ENCODE results near the gene KDM7A.

The KDM7A gene

DNA sequence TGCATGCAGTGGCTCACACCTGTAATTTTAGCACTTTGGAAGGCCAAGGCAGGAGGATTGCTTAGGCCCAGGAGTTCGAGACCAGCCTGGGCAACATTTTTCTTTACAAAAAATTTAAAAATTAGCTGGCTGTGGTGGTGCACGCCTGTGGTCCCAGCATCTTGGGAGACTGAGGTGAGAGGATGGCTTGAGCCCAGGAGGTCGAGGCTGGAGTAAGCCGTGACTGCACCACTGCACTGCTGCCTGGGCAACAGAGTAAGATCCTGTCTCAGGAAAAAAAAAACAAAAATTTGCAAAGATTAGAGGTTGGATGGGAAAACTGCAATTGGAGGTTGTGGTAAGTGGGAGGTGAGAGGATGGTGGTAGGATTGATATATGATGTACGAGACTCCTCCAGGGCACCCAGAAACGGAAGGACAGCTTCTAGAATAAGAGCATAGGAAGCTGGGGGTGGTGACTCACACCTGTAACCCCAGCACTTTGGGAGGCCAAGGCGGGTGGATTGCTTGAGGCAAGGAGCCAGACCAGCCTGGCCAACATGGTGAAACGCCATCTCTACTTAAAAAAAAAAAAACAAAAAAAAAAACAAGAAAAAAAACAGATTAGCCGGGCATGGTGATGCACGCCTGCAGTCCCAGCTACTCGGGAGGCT, 94.9 kb downstream of the KDM7A start:
- no peak for DNase-seq

DNA sequence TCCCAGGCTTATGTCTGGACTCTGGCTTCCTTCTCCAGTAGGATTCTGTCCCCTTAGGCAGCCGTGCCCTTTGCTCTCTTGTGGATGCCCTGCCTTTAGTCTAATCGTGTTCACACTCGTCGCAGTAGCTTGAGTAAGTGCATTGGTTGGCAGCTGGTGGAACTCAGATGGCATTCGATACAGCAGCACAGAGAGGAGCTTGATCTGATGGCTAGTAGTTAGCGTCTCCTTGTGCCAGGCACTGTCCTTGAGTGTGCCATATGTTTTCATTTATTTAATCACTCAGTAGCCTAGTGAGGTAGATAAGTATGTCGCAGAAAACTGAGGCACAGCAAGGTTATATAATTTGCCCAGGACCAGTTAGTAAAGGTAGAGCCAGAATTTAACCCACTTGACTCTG, 95.9 kb downstream of the KDM7A start:
- DNase-seq, result no peak

DNA sequence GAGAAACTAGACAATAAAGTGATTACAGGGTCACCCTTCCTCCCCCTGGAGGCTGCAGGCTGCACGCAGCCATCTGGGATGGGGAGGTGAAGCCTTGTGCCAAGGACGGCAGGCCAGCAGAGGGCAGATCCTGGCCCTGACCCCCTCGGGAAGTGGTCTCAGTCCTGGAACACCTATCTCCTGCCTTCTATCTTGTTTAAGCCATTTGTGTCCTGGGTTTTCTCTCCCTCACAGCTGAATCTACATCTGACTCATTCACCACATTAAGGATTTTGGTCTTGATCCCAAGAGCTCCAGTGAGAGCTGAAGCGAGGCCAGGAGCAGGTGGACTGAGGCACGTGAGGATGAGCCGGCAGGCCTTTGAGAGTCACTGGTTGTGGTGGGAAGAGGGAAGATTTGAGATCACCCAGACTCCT, 97.7 kb downstream of the KDM7A start:
- no peak for DNase-seq

DNA sequence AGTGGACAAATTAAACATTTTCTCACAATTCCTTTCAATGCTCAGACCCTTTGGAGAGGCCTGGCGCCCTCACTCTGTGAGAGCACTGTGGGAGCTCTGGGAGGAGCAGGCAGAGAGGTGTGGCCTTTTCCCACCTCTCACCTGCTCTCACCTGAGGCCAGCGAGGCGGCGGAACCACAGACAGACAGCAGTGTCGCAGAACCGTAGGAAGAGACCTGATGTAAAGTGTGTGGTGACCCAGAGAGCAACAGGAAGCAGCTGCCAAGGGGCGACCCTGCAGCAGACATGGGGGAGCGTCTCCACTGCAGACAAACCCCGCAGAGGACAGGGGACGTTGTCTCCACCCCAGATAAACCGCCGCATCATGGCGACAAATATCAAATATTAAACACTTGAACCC, 98.4 kb downstream of the KDM7A start:
- no peak for DNase-seq

DNA sequence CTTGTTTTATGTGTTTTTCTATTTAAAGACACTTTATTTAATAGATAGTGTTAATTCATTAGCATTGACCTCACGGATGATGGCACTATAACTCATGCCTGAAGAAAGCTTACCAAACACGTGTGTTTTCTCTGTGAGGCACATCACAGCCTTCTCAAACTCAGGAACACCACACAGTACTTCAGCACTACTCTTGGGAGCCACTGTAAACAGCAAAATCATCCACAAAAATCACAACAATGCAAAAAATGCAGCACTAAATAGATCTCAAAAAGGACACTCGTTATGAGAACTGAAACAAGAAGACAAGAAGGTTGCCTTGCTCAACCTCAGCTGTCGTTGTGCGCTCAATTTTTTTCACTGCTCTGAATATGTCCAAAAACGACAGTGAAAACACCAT, 102.0 kb downstream of the KDM7A start:
- DNase-seq, result no peak

DNA sequence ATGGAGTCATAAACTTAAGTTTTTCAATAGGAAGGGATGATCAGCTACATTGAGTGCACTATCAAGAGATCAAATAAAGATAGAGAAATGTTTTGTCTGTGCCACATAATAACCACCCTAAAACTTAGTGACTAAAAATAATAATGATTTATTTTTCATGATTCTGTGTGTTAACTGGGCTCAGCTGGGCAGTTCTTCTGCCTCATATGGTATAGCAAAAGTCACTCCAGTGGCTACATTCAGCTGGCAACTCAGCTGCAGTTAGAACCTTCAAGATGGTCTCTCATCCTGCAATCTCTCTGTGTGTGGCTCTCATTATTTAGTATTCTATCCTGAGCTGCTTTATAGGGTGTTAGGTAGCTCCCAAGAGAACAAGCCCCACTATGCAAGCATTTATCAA, 106.2 kb downstream of the KDM7A start:
- no peak for DNase-seq

DNA sequence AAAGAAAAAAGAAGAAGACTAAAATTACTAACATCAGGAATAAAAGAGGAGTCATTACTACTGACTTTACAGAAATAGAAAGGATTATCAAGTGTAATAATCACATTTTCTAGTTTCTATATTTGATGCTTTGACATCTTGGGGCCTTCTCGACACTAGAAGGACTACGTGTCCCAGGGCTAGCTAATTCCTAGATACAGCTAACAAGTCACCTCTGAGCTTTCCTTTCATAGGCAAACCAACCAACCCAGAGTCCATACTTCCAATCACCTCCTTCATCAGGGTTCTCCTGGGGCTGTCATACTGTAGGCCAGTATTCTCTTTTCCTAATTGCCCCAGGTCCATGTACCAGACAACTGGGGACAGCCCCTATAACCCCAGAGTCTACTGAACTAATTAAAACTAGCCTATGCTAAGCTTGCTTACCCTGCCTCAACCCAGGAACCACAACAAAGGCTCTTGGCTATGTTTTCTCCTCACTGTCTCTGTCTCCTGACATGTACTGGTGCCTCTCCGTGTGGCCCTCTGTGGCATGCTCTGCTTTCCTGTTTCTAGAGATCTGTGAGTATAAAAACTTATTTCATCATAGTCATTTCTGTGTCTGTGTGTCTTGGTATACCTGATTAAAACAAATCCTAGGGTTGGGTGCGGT, 107.4 kb downstream of the KDM7A start:
- DNase-seq, result no peak

DNA sequence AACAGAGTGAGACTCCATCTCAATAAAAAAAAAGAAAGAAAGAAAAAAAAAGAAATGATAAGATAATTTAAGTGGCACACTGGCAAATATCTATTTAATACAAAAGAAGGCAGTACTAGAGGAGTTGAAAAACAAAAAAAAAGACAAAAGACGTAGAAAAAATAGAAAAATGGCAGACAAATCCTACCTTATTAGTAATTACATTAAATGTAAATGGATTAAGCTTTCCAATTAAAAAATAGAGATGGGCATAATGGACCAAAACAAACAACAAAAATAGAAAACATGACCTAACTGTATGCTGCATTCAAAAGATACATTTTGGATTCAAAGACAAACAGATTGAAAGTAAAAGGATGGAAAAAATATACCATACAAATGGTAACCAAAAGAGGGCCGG, 108.8 kb downstream of the KDM7A start:
- no peak for DNase-seq

DNA sequence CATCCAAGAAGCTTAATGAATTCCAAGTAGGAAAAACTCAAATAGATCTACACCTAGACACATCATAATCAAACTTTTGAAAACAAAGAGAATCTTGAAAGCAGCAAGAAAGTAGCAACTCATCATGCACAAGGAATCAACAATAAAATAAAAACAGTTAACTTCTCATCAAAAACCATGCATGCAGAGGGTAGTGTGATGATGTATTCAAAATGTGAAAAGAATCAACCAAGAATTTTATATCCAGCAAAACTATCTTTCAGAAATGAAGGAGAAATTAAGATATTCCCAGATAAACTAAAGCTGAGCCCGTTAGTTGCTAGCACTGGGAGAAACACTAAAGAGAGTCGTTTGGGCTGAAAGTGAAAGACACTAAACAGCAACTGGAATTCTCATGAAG, 109.7 kb downstream of the KDM7A start:
- no peak for DNase-seq

DNA sequence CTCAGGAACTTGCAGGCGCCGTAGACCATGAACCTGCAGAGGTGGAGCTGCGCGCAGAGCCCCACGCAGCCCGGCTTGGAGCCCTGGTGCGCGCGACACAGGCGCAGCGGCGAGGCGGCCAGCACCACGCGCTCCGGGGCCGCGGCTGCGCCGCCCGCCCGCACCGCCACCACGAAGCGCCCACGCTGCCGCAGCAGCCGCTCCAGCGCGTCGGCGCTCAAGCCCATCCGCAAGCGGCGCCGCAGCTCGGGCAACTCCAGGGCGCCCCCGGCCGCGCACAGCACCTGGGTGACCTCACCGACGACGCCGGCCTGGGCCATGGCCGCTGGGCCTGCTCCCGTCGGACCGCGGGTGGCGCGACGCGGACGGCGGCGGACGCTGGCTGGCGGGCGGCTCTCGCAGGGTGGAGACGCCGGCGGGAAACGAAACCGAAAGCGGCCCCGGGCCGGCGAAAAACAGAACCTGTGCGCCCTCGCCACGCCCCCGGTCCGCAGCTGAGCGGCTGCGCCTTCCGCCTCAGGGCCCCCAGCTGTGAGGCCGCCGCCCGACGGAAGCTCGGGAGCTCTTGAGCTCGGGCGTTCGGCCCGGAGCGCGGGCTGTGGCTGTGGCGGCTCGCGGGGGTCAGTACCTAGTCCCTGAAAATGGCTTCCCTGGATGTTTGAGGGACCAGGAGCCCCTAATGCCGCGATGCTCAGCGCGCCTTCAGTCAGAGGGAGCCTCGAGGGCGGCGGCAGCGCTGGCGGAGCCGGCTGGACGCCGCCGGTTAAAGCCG, 114.1 kb downstream of the KDM7A start, which contains the start of gene PARP12:
Gene PARP12 (minus strand): TSS at position 424 of the 772 bp plus-strand sequence. CDS start 104 bp downstream, at position 320.
- DNase-seq, result peak; percentile 92 to 94

DNA sequence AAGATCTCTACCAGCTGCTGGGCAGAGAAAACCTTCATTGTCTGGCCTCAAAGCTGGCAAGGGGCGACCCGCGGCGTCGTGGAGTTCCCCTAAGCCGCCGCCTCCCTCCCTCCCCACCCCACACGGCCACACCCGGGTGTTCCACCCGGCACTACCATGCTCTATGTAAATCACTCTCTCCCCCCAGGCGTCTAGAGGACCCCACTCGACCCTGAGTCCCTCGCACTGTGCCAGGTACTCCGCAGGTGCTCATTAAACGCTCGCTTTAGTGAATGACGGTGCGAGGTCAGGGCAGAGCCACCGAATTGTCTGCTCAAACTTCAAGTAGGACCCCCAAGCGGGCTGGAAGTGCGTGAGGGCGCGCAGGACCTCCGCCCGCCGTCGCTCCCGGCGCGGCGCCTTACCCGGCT, 114.7 kb downstream of the KDM7A start:
- DNase-seq, result peak; percentile 83 to 86

DNA sequence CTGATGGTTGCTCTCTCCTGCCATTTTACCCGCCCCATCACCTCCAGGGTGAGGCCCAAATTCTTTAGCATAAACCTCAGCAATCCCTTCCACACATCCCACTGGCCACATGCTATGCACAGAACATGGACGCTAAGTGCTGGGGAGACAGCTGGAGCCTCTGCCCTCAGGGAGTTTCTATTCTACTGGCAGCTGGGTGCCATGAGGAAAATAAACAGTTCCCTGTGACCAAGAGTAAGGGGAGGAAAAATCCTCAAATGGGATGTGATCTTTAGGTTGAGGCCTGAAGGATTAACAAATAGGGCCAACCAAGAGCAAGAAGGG, 115.2 kb downstream of the KDM7A start:
- DNase-seq, result no peak

DNA sequence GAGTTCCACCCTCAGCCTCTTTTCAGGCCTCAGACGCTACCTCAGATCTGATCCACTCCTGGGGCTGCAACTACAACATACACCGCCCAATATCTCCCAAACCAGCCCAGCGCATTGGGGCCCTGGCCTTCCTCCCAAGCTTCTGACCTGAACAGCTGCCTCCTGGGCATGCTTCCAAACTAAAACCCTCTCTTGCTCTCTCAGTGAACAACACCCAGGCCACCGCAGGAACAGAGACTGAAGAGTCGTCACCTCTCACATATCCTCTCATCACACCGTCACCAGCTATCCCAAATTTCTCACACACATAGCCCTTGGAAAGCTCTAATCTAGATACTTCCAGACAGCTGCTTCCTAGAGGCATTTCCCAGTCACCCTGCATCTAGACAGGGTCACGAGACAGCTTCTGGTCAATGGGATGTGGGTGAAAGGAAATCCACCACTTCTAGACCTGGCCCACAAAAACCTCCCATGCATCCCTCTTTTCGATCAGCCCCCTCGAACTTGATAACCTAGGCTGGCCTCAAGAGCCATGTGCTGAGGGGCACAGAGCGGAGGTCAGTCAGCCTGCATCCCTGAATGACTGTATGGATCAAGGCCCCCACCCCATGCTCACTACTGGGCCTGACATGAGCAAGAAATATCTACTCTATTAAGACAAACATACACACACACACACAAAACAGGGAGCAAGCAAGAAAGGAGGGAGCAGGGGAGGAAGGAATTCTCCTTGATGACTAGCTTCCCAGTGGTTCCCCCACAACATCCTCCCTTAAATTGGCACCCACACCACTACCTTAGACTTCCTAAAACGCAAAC, 115.8 kb downstream of the KDM7A start:
- no peak for DNase-seq

DNA sequence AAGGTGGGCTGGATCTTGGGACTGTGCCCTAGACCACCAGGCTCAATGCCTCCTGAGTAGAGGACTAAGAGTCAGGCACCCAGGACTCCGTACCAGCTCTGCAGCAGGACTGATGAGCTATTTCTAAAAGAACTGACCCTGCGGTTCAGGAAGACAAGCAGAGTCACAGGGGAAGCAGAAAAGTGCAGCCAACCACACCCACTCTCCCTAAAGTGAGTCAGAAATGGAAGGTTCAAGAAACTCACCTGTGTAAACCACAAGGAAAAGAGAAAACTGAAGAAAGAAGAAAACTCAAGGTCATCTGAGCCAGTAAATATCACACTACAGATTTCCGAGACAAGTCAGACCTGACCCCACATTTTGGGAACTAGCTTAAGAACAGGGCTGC, 116.5 kb downstream of the KDM7A start:
- DNase-seq, result no peak

DNA sequence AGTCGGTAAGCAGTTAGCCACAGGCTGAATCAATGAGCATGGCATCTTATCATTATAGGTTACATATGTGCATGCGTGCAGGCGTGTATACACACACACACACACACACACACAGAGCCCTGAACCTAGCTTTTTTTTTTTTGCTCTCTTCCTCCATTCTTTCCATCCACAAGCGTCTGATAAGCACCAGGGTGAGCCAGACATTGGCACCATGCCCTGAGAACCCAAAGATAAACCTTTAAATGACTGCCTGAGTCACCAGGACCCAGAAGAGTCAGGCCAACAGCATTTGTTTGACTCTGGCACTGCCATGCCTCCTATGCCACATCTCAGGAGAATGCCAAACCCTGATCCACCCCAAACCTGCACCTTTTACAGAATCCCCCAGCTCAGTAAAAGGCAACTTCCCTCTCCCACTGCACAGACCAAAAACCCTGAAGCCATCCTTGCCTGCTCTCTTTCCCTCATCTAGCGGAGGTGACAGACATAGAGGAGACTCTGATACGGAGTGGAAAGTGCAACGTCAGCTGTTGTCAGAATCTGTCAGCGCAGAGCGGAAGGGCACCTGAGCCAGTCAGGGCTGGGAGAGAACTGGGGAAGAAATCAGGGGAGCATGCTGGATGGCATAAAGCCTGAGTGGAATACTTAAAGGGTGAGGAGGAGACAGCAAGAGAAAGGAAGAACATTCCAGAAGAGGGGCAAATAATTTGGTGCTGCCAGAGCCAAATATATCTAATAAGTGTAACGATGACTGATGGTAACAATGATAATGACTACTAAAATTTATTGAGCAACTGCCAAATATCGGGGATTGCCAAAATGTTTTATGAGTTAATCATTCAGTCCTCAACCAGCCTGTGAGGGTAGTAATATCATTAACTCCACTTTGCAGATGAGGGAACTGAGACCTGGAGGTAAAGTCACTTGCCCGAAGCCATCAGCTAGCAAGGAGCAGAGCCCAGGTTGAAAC, 117.2 kb downstream of the KDM7A start:
- DNase-seq, result peak in 1 of 2 donors; percentile 37

DNA sequence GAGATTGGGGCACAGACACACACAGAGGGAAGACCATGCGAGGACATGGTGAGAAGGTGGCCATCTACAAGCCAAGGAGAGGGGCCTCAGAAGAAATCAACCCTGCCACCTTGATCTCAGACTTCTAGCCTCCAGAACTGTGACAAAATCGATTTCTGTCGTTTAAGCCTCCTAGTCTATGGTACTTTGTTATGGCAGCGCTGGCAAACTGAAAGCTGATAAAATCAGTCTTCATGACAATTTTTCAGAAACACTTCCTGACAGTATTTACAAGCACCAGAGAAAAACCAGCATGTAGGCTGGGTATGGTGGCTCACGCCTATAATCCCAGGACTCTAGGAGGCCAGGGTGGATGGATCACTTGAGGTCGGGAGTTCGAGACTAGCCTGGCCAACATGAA, 118.3 kb downstream of the KDM7A start:
- no peak for DNase-seq

DNA sequence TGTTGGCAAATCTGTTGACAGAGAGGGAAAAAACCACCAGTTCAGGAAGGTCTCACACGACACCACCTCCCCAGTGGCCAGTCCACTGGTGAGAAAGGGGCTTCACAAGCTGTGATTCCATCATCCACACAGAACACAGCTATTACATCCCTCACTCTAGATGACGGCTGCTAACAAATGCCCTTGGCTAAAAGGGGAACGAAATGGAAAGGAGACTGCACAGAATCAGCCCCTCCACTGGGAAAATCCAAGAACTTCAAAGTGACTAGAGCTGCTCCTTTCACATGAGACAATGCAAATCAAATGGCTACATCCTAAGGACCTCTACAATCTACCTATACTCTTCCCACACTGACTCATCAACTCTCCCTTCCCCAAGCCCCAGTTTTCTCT, 119.6 kb downstream of the KDM7A start:
- DNase-seq, result no peak

DNA sequence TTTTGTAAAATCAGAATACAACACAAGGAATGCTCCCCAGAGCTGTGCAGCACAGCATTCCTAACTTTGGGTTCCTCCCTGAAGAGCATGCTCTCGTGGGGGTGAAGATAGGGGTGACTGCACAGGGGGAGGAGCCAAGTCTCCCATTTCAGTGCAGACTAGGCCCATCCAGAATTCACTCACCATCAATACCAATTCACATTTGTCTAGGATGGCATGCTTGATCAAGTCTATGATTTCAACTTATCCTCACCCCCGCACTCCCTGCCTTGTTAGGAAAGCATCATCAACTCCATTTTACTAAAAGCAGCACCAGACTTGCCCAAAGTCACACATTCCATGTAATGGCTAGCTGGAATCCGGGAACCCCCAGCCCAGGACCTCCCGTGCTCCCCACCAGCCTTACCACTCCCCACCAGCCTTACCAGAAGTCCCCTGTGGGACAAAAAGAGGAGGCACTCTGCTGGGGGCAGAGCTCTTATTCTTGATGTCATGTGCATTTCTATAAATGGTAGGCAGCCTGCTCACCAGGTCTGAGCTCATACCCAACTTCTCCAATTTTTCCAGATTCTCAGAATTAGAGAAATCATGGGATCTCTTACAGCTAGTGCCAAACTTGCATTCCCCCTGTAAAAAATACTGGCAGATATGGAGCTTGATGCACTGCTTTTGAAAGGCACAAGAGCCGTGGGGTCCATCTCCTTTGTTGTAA, 120.2 kb downstream of the KDM7A start:
- no peak for DNase-seq

DNA sequence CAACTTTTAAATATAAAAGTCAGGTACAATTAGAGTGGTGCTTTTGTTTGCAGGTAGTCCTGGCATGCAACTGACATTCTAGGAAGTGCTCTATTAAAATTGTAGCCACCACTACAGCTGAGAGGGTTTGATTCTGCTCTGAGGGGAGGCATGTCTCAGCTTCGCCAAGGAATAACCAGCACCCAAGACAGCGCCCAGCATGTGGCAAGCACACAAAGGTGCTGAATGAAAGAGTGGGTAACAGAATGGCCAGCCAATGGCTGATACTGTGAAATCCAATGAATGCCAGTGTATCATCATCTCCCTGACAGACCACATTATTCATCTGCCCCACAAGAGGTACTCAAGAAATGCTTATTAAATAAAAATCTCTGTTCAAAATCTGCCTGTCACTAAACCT, 121.0 kb downstream of the KDM7A start:
- DNase-seq, result no peak

DNA sequence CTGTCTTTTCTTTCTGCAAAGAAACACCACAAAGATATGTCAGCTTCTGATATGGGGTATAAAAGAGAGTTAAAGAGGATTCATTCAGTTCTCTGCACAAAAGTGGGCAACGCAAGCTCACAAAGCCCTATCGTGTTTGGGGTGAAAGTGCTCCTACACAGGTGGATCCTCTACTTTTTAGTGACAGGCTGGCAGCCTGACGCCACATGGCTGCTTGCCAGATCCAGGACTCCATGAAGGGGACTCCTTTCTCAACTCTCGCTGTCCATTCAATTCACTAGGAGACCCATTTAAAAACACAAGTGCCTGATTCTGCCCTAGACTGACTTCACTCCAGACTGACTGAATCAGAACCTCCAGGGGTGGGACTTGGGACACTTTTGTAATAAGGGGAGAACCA, 122.0 kb downstream of the KDM7A start:
- DNase-seq, result no peak

DNA sequence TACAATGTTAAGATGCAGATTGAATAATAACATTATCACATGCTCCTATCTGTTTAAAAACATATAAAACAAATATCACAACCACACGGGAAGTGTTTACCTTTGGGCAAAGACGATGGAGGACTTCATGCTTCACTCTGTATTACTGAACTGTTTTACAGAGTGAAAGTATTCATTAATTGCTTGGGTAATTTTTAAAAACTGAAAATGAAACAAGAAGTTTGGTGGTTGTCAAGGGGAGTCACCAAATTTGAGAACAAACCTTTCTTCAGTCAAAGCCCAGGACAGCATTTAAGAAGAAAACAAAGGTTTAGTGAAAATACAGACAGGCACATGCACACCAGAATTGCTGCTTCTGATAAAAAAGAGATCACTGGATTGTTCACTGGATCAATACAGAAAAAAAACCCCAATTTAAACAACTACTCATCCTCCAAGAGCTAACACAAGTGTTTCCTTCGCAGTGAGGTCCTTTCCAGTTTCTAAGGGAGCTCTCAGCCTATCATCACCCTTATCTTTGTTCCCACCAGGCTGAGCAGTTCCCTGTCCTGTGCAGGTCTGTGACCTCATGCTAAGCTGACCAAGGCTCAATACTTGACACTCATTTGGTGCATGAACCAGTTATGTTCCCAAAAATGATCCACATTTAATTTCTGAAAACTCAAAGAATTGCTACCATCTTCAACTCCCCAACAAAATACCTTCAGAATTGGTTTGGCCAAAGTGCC, 122.8 kb downstream of the KDM7A start:
- peak in 1 of 2 donors; percentile 30 for DNase-seq
